SK-N-SH (cell line): ENCODE data around the gene RAP1GAP.

Experiments used
- CHD2 ChIP-seq: fragments of 150-350 bp; IDR thresholded peaks from 2 replicates; pipeline ENCODE4 v1.6.1; 2018; ENCODE audit warnings: low read length; ENCODE audit not compliant: partially characterized antibody
- CTCF ChIP-seq: fragments of 200-600 bp; sonication (generic); IDR thresholded peaks from 2 replicates; pipeline ENCODE4 v1.6.1; 2017; ENCODE audit warnings: antibody characterized with exemption, mild to moderate bottlenecking, moderate library complexity
- EP300 ChIP-seq, 2 experiments: IDR thresholded peaks; 2 replicates each; pipeline versions ENCODE4 v1.4.0 to v1.6.1; 2012; ENCODE audit warnings: borderline replicate concordance in 1 of 2, low read depth in 1 of 2, low read length in 1 of 2
- EZH2phosphoT487 ChIP-seq: fragments of 200-600 bp; sonication (generic); IDR thresholded peaks from 2 replicates; pipeline ENCODE4 v1.6.1; 2017; ENCODE audit warnings: low read depth, mixed run types, mild to moderate bottlenecking, antibody characterized with exemption, moderate library complexity, borderline replicate concordance
- GABPA ChIP-seq: IDR thresholded peaks from 2 replicates; pipeline ENCODE4 v1.4.0; 2012; ENCODE audit warnings: low read depth, mild to moderate bottlenecking
- GATA2 ChIP-seq: sonication (generic); formaldehyde crosslinking; IDR thresholded peaks from 2 replicates; pipeline ENCODE4 v1.5.0; 2020; ENCODE audit warnings: mild to moderate bottlenecking, missing genetic modification reagents
- JUND ChIP-seq: IDR thresholded peaks from 2 replicates; pipeline ENCODE4 v1.4.0; 2012
- NRF1 ChIP-seq: IDR thresholded peaks from 2 replicates; pipeline ENCODE4 v1.6.1; 2012; ENCODE audit warnings: low read depth, mild to moderate bottlenecking, low read length
- POLR2AphosphoS5 ChIP-seq: IDR thresholded peaks from 2 replicates; pipeline ENCODE4 v1.6.1; 2012; ENCODE audit warnings: low read depth, low read length
- RAD21 ChIP-seq: IDR thresholded peaks from 2 replicates; pipeline ENCODE4 v1.6.1; 2012; ENCODE audit warnings: mild to moderate bottlenecking, low read length
- SIN3A ChIP-seq: IDR thresholded peaks from 2 replicates; pipeline ENCODE4 v1.6.1; 2012; ENCODE audit warnings: low read depth, mild to moderate bottlenecking, low read length, moderate library complexity, borderline replicate concordance
- SMC3 ChIP-seq: IDR thresholded peaks from 2 replicates; pipeline ENCODE4 v1.6.1; 2012; ENCODE audit warnings: low read depth, low read length, improper control_type of control experiment
- TCF12 ChIP-seq: IDR thresholded peaks from 2 replicates; pipeline ENCODE4 v1.4.0; 2012
- TEAD4 ChIP-seq: IDR thresholded peaks from 2 replicates; pipeline ENCODE4 v1.4.0; 2012; ENCODE audit warnings: mild to moderate bottlenecking, borderline replicate concordance; ENCODE audit not compliant: insufficient read depth

GRCh38 chr1:21593231-21593630, 75.9 kb downstream of the RAP1GAP start:
- no peak for TF ChIP-seq TCF12
- TF ChIP-seq TEAD4 = no peak
- no peak for TF ChIP-seq SIN3A
- no peak for TF ChIP-seq CTCF
- no peak for TF ChIP-seq RAD21
- no peak for TF ChIP-seq GABPA
- no peak for TF ChIP-seq POLR2AphosphoS5
- no peak for TF ChIP-seq EP300 (IDR thresholded peaks at IDR 0.05; ENCODE audit: borderline replicate concordance in 1 of 2, low read depth in 1 of 2, low read length in 1 of 2)
- TF ChIP-seq EZH2phosphoT487 = no peak
- no peak for TF ChIP-seq NRF1
- no peak for TF ChIP-seq JUND
- no peak for TF ChIP-seq GATA2 (CRISPR knock-in tag)
- TF ChIP-seq CHD2 = no peak
- TF ChIP-seq SMC3 = no peak
